CD1c-positive myeloid dendritic cell (primary cell): ENCODE data around the gene NKAIN1.

Experiments
- DNase-seq: peaks from one replicate; pipeline ENCODE4 v3.0.0-alpha.2; 2016; ENCODE audit errors: extremely low spot score

NKAIN1 gene

GRCh38 chr1:31234123-31234708, 5.5 kb downstream of the NKAIN1 start:
- DNase-seq: no peak

GRCh38 chr1:31232689-31233088, 7.0 kb downstream of the NKAIN1 start:
- no peak for DNase-seq

GRCh38 chr1:31231802-31232201, 7.9 kb downstream of the NKAIN1 start:
- DNase-seq: no peak

GRCh38 chr1:31230378-31230777, 9.3 kb downstream of the NKAIN1 start:
- no peak for DNase-seq

GRCh38 chr1:31228986-31229385, 10.7 kb downstream of the NKAIN1 start:
- DNase-seq: no peak

- no peak for DNase-seq
Measured at GRCh38 chr1:31227891-31228568, 11.7 kb downstream of the NKAIN1 start.

GRCh38 chr1:31224068-31224467, 15.6 kb downstream of the NKAIN1 start:
- DNase-seq: no peak

GRCh38 chr1:31222176-31222575, 17.5 kb downstream of the NKAIN1 start:
- DNase-seq: no peak

GRCh38 chr1:31221072-31221471, 18.6 kb downstream of the NKAIN1 start:
- DNase-seq: no peak

- DNase-seq: no peak
Measured at GRCh38 chr1:31219489-31219888, 20.2 kb downstream of the NKAIN1 start.

GRCh38 chr1:31218705-31219104, 21.0 kb downstream of the NKAIN1 start:
- DNase-seq: no peak

- no peak for DNase-seq
Measured at GRCh38 chr1:31216016-31216415, 23.7 kb downstream of the NKAIN1 start.

GRCh38 chr1:31215065-31215570, 24.6 kb downstream of the NKAIN1 start:
- DNase-seq: no peak

GRCh38 chr1:31214316-31215064, 25.2 kb downstream of the NKAIN1 start:
- no peak for DNase-seq

- DNase-seq: peak; percentile 31
Measured at GRCh38 chr1:31208361-31208945, 31.2 kb downstream of the NKAIN1 start.

GRCh38 chr1:31207569-31207968, 32.1 kb downstream of the NKAIN1 start:
- DNase-seq: no peak

- no peak for DNase-seq
Measured at GRCh38 chr1:31207046-31207445, 32.6 kb downstream of the NKAIN1 start.

- DNase-seq: no peak
Measured at GRCh38 chr1:31203215-31203614, 36.5 kb downstream of the NKAIN1 start.

- DNase-seq: no peak
Measured at GRCh38 chr1:31201931-31202360, 37.7 kb downstream of the NKAIN1 start.

GRCh38 chr1:31199949-31200348, 39.7 kb downstream of the NKAIN1 start:
- no peak for DNase-seq

- no peak for DNase-seq
Measured at GRCh38 chr1:31199236-31199790, 40.4 kb downstream of the NKAIN1 start.

GRCh38 chr1:31198600-31198999, 41.1 kb downstream of the NKAIN1 start:
- no peak for DNase-seq
